Activated T-helper 1 cell treated with Interleukin-2 at 50 U/mL for 16 hours (primary cell): ENCODE measurements around the gene PARL.
"Not testable (repeated sequence)": the region's sequence is repeated elsewhere in the genome, so short reads cannot be mapped to it uniquely, and the experiment has no call there.

ENCODE experiments used
- DNase-seq: peaks from one replicate; pipeline ENCODE4 v3.0.0-alpha.2; 2020; ENCODE audit warnings: low read depth

The PARL gene

GRCh38 chr3:183904833-183905780 lies 20.4 kb upstream of the PARL start:
- DNase-seq = no peak

DNA sequence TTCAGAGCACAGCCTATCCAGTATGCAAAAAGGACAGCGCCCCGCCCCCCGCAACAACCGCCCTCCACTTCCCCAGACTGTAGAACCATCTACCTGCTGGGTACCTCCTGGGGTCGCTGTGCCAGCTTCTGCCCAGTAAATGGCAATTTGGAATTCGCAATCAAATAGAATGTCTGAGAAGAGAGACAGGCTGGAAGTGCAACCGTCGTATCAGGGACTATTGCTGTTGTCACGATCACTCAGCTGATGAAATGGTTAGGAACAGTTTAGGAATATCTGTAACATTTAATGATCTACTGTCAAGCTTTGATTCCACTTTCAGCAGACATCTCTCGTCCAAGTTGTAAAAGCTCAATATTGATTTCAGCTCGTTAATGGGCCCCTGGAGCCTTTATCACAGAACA lies 13.3 kb upstream of the PARL start:
- DNase-seq = no peak

DNA sequence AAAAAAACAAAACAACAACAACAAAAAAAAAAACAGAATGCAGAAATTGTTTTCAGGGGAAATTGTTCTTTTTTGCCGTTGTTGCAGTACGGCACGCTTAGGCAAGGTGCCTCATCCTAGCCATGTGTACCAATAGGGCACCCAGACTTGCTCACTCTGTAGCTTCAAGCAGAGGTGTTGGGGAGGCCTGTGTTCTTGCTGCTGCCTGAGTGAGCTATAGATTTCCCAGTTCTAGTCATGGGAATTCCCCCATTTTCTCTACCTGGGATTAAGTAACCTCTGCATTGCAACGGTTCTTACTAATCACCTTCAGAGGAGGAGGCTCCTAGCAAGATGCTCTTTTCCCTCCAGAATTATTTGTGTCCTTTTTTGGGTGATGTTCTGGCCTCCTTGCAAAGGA lies 12.9 kb upstream of the PARL start:
- no peak for DNase-seq

- DNase-seq = no peak
Measured at GRCh38 chr3:183896610-183897009, 11.9 kb upstream of the PARL start.

DNA sequence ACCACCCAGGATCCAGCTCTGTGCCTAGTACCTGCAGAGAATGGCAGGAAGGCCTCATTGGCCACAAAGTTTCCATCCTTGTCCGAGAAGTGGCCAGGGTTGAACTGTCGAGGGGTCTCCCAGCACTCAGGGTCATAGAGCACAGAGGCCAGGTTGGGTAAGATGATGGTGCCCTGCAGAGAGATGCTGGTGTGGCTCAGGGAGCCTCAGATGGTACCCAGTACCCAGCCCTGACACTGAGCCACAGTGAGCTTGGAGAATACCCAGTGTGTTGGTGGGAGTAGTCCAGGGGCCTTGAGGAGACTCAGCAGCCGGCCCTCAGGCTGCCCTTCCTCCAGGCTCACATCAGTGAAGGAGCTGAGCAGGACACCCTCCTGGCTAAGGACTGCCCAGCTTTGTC lies 11.5 kb upstream of the PARL start:
- DNase-seq = no peak

DNA sequence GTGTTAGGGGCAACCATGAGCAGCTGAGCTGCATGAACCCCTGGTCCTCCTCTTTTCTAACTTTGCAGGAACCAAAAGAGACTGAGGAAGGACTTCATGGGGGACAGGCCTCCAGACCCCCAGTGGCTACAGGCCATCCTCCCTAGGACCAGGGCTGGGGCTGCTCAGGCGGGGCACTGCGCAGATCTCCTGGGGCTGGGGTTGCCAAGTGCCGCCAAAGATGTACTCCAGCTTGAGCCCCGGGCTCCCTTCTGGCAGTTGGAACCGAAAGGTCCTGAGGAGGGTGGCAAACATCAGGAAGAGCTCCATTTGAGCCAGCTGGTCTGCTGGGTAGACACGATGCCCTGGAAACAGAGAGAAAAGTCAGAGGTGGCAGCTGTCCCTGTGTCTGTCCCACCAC lies 11.1 kb upstream of the PARL start:
- no peak for DNase-seq

- DNase-seq = no peak
Measured at GRCh38 chr3:183895296-183895695, 10.6 kb upstream of the PARL start.

DNA sequence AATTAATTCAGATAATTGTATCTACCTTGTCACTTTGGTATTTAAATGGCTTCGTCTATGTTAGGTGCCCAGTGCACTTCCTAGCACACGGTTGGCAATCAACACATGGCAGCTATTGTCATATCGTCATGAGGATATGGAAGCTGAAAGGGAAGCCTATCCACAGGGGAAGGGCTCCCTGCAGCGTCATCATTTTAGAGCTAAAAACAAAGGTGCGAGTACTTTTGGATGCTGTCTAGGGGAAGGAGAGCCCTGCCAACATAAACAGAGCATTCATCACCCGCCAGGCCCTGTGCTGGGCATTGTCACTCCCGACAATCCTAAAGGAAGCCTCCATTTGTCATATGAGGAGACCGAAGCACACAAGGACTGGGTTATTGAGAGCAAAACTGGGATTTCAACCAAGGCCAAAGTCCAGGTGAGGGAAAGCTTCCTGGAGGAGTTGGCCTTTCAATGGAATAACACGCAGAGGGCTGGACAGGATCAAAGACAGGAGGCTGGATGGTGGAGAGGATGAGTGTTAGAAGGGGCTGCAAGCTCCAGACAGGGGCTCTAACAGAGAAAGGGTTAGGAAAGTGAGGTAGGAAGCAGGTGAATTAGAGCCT lies 8.0 kb upstream of the PARL start:
- no peak for DNase-seq

DNA sequence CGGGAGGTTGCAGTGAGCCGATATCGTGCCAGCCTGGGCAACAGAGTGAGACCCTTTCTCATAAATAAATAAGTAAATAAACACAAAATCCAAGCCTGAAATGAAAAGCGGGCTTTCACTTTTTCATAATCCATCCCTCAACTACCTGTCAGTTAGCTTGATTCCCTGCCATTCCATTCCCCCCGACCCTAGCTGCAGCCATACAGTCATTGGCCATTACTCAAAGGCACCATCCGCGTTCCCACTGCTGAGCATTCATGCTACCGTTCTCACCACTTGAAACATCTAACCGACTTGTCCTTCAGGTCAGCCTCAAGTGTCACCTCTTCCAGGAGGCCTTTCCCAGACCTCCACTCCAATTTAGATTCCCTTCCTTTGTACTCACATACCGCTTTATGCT lies 1.1 kb upstream of the PARL start:
- no peak for DNase-seq

DNA sequence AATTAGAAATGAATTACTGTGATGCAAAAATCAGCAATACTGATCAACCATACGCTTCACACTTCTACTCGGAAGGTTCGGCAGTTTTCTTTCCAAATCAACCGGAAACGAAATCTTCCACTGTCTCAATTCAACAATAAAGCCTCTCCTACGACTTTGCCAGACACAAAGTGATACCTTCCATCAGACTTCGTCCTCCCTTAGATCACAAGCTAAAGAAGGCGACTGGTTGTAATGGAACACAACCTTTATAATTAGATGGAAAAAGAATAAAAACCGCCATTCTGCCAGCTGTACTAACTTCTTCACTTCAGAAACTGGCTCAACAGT lies 618 bp downstream of the PARL start:
- DNase-seq = no peak

GRCh38 chr3:183883291-183884096 lies 1.2 kb downstream of the PARL start:
- no peak for DNase-seq

GRCh38 chr3:183880121-183880520 lies 4.6 kb downstream of the PARL start:
- DNase-seq = no peak

GRCh38 chr3:183879243-183879642 lies 5.4 kb downstream of the PARL start:
- no peak for DNase-seq

DNA sequence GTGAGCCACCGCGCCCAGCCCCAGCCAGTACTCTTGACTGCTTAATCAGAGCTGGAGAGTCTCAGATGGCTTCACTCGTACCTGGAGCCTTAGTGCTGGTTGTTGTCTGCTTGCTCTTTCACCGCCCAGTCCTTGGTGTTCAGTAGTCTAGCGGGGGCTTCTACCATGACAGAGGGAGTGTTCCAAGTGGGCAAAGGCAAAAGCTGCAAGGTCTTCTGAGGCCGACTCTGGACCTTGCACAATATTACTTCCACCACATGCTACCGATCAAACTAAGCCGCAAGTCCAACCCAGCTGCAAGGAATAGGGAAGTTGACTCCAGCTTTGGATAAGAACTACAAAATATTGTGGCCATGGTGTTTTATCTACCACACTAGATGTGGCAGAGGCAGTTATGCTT lies 6.6 kb downstream of the PARL start:
- no peak for DNase-seq

- DNase-seq = not testable (repeated sequence)
Measured at GRCh38 chr3:183877227-183877626, 7.5 kb downstream of the PARL start.

DNA sequence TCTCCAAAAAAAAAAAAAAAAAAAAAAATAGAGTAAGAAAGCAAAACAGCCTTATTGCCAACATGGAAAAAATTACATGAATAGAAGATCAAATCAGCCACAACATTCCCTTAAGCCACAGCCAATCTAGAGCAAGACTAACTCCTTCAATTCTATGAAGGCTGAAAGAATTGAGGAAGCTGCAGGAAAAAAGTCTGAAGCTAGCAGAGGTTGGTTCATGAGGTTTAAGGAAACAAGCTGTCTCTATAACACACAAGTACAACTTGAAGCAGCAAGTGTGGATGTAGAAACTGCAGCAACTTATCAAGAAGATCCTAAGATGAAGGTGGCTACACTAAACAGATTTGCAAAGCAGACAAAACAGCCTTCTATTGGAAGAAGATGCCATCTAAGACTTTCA lies 9.3 kb downstream of the PARL start:
- DNase-seq = no peak

DNA sequence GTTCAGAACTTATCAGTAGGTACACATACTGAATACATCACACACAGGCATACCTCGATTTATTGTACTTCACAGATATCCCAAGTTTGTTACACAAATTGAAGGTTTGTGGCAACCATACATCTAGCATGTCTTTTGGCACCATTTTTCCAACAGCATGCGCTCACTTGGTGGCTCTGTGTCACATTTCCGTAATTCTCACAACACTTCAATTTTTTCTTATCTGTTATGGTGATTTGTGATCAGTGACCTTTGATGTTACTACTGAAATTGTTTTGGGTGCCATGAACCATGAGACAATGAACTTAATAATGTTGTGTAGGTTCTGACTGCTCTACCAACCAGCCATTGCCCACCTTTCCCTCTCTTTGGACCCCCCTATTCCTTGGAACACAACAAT lies 10.8 kb downstream of the PARL start:
- no peak for DNase-seq

DNA sequence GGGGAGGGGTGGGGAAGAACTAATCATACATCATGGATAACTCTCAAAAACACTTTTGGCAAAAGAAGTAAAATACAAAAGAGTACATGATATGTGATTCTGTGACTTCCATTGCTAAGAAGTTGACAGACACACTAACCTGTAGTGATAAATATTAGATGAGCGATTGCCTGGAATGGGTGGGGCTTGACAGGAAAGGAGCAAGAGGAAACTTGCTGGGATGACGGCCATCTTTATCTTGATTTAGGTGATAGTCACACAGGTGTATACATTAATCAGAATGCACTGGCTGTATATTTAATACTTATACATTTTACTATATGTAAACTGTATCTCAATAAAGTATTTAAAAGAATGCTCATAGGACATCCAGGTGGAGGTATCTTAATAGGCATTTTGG lies 13.1 kb downstream of the PARL start:
- no peak for DNase-seq

DNA sequence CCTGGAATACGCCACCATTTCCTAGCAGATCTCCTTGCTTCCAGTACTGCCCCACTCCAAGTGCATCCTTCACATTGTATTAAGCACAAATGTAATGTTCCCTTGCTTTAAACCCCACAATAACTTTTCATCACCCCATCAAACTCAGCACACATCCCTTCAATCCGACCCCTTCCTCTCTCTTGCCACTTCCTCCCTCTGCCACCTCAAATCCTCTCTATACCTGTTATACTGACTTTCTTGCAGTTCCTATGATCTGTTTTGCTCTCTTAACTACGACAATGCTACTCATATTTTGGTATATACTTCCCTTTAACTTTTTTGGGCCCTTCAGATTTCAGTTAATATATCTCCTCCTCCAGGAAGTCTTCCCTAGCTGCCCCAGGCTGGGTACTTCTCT lies 14.1 kb downstream of the PARL start:
- no peak for DNase-seq

DNA sequence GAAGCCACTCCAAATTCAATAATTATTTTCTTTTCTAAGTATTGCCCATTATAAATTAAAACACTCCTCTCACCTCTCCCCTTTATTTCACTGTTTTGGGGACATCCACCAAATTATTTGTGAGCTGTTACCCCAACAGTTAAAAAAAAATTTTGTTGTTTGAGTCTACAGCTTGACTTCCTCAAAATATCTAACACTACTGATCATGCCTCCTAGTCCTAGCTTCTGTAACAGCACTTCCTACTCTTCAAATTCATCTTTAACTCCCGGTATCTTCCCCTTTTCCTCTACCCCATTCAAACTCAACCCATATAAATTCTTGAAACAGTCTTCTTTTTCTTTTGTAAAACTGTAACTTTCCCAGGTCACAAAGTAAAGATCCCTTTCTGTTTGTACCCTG lies 15.9 kb downstream of the PARL start:
- no peak for DNase-seq

DNA sequence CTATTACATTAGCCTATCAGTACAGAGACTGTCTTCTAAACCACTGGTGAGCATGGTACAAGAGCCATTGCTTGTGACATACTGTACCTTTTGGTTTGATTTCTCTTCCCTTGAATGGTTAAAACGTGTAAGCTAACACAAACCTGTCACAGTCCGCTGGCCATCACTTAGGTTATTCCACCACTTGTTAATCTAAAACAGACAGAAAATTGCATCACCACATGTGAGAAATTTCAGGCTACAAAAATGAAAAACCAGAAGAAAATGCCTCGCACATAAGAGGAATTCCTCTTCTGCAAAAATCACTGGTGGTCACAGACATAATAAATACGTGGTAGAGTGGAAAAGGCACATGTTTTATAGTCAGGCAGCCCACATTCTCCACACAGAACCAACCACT lies 22.1 kb downstream of the PARL start:
- no peak for DNase-seq

- DNase-seq = no peak
Measured at GRCh38 chr3:183857863-183858262, 26.8 kb downstream of the PARL start.
